Measurements from ENCODE around the gene FRAS1.

GRCh38 chr4:78468272-78468671, 411.1 kb downstream of the FRAS1 start:
- no peak for TF ChIP-seq CTCF (IDR thresholded peaks at IDR 0.05; ENCODE audit: insufficient read depth, low read depth, low read length)
- no peak for TF ChIP-seq EZH2 (IDR thresholded peaks at IDR 0.05; ENCODE audit: insufficient read depth, low read length)
